Activated CD4-positive, alpha-beta T cell treated with anti-CD3 and anti-CD28 coated beads, Interleukin-2, amount 50 U/mL, for 16 hours (primary cell): ENCODE measurements around the gene CAMTA1.
"Not testable (repeated sequence)": the region's sequence is repeated elsewhere in the genome, so short reads cannot be mapped to it uniquely, and the experiment has no call there.

Experiments
- DNase-seq: peaks from one replicate; pipeline ENCODE4 v3.0.0-alpha.2; 2020

Gene CAMTA1

DNA sequence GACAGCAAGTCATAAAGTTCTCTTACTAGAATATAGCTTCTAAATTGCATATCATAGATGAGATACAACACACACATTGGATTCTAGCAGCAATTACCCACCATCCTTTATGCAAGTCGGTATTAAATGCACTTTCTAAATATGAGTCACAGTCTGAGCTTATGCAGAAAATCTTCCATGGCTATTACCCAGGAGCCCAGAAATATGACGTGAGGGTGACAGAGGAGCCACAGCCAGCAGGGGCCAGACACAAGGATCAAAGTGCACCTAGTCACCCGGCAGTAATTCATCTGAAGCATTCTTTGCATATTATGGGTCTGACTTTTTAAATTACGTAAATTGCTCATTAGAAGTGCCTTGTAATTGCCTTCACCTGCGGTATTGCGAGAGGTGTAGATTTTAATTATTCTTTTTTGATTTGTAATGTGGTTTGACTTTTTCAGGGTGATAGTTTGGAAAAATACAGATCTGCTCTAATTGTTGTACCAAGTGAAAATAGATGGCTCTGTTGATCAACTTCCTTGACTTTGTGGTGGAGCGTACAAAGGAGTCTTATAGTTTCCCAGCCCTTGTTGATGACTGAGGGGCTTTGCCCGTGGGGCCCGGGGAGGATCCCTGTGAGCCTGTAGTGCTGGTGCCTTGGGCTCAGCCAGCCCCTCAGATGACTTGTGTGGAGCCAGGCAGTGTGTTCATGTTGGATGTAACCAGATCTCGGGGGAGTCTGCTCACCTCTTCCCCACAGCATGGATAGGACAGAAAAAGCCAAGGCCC is 515.8 kb downstream of the CAMTA1 start:
- DNase-seq, result no peak

DNA sequence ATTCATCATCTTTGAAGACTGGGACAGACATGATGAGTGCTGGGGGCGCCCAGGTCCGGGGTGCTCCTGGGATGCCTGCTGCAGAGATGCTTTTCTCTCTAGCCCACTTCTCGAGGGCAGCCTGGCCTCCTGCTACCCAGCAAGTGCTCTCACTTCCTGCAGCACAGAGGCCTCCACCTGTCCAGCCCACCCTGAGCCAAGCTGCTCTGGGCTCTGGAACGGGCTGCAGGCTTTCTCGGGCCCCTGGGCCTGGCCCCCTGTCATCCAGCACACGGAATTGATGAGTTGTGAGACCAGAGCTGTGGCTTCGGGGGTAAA is 516.4 kb downstream of the CAMTA1 start:
- no peak for DNase-seq

DNA sequence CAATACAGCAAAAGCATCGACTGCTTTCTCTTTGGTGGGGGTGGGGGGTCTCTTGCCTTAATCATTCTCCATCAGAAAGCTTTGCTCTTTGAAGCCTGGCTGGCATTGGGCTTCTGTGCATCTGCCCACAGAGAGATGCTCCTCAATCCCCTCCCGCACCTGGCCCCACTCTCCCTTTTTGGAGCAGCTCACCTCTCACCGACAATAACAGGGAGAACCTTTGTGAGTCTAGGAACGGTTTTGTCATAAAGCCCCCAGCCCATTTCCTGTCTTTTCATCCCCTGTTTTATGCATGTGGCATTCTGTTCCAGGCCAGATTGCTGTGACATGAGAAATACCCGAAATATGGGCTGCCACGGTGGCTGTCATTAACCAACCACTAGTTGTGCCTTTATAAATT is 516.9 kb downstream of the CAMTA1 start:
- DNase-seq, result no peak

DNA sequence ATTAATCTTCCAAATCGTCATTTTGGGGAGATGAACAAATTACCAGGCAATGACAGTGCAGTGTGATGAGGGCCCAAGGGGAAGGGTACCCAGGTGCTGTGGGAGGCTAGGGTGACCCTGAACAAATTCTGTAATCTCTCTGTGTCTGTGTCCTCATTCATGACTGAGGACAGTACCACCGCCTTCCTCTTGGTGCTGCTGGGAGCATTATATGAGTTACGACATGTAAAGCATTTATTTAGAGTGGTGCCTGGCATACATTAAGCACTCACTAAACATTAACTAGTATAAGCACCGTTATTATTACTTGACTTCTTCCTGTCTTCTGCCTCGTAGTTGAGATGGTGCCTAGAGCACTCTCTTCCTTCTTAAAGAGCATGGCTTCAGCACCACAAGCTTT is 517.6 kb downstream of the CAMTA1 start:
- no peak for DNase-seq

DNA sequence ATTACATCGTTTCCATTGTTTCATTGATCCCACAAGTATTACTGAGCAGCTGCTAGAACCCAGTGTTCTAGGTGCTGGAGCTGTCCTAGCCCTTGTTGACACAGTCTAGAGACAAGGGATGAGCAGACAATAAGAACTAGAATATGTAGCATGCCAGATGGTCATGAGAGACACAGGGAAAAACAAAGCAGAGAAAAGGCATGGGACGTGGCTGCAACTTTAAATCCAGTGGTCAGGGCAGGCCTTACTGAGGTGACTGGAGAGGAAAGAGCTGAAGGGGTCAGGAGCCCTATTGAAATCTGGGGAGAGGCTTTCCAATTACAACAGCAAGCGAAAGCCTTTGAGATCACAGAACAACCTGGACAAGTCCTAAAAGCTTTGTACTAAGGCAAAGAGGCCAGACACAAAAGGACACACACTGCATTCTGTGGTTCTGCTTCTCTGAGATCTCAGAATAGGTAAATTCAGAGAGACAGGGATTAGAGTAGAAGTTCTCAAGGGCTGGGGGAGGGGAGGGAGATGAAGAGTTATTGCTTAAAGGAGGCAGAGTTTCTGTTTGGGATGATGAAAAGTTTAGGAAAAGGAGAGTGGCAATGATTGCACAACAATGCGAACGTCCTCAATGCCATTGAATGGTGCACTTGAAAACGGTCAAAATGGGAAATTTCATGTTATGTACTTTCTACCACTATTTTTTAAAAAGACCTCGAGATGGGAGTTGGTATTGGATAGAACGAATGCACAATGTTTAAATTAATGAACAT is 518.5 kb downstream of the CAMTA1 start:
- no peak for DNase-seq

DNA sequence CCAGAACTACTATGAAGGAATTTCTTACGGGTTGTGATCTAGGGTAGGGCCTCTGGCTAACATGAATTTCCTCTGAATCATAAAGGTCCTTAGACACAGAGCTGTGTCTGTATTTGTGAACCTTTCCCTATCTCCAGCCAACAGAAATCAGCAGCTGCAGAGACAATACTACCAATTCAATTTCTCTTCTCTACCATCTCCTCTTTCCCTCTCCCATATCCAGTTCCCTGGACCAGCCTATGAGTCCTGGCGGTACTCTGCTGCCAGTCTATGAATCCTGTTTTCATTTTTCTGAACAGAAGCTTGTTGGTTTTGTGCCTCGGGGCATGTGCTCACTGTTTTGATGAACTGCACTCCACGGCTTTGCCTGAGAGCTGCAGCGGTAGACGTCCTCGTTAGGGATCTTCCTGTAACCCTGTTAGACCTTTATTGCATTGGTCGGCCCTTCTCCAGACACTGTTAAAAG is 527.9 kb downstream of the CAMTA1 start:
- DNase-seq, result no peak

DNA sequence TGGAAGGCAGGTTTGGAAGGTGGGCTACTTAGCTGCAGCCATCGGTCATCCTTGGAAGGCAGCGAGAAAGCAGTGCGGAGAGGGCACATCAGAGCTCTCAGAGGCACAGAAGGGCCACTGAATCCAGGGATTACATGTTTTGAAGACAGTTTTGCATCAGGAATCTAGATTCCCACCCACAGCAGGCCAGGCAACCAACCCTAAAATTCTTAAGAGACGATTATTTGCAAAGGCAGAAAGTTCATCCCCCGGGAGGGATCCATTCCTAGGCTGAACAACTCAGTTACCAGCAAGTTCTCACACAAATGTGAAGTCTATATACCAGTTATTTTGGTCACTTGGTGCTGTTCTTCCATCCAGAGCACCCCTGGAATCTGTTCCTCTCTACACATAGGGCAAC is 528.6 kb downstream of the CAMTA1 start:
- no peak for DNase-seq

DNA sequence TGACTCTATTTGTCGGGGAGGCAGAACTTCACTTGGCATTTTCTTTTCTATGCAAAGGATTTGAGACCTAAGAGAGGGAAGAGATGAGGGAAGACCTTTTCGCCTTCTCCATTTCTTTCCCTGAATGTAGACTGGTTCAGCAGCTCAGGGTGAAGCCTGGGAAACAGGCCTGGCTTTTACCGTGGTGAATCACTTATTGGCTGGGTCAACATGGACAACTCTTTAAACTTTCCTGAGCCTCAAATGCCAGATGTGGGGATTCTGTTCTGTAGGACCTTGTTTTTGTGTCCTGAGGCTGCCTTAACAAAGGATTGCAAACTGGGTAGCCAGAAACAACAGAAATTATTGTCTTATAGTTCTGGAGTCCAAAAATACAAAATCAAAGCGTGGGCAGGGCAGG is 530.1 kb downstream of the CAMTA1 start:
- DNase-seq, result no peak

DNA sequence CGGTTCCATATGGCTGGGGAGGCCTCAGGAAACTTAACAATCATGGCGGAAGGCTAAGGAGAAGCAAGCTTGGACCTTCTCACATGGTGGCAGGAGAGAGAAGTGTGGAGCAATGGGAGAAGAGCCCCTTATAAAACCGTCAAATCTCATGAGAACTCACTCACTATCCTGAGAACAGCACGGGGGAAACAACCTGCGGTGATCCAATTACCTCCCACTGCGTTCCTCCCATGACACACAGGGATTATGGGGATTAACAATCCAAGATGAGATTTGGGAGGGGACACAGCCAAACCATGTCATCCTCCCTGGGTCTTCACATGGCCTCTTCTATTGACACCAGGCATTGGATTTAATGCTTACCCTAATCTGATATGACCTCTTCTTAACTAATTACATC is 530.7 kb downstream of the CAMTA1 start:
- no peak for DNase-seq

DNA sequence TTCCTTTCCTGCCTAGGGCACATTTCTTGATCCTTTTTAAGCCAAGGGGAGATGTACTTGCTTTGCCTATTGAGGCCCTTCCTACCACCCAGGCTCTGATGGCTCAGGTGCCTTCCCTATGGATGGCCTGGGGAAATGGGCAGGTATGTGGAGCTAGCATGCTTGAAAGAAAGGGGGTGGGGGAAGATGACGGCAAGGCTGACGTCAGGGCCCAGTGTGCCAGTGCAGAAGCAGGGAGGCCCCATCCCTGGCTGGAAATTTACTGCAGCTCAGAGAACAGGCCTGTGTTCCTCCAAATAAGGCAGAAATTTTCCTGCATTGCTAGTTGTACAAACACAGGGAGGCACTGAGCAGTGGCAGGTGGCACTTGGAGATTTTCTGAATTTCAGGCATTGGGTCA is 532.6 kb downstream of the CAMTA1 start:
- no peak for DNase-seq

DNA sequence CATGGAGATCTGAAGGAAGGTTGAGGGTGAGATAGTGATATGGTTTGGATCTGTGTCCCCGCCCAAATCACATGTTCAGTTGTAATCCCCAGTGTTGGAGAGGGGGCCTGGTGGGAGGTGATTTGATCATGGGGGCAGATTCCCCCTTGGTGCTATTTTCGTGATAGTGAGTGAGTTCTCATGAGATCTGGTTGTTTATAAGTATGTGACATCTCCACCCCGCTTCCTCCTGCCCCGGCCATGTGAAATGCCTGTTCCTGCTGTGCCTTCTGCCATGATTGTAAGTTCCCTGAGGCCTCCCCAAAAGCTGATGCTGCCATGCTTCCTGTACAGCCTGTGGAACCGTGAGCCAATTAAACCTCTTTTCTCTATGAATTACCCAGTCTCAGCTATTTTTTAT is 533.9 kb downstream of the CAMTA1 start:
- no peak for DNase-seq

DNA sequence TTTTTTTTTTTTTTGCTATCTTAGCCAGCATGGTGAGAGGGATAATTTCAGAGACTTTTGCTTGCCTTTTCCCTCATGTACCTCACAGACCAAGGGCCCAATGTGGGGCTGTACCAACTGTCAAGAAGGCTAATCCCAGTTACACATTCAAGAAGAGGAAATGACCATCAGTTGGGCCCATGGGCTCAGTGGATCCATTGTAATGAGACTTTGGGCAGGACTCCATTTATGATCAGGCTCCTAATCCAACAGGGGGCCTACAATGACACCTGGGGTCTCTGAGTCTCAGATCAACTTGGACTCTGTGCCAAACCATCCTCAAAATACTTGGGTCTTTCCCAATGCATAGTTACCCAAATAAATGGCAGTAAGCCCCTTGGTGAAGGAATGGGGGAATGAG is 535.4 kb downstream of the CAMTA1 start:
- no peak for DNase-seq

DNA sequence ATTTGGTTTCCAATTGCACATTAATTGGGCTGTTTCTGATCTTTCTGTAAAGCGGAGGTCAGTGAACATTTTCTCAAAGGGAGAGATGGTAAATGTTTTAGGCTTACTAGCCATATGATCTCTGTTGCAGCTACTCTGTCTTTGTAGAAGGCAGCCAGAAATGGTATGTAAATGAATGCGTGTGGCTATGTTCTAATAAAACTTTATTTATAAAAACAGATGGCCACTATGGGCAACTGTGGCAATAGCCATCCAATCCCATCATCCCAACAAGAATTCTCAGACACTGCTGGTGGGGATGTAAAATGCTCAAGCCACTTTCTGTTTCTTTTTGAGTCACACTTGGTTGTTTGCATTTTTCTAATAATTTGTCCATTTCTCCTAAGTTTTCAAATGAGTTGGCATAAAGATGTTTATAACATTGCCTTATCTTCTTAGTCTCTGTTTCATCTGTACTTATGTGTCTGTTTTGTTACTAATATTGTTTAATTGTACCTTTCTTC is 537.1 kb downstream of the CAMTA1 start:
- no peak for DNase-seq

DNA sequence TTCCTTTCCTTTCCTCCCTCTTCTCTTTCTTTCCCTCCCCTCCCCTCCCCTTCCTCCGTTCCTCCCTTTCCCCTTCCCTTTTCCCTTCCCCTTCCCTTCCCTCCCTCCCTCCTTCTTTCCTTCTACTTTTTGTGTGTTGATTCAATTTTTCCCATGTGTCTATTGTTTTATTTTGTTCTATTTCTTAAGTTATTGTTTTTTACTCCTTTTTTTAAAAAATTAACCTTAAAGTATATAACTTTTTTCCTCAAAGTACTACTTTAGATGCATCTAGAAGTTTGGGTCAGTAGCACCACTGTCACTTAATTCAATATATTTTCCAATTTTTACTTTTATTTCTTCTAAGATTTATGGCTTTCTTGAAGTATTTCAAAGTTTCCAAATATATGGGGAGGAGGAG is 537.7 kb downstream of the CAMTA1 start:
- no peak for DNase-seq

DNA sequence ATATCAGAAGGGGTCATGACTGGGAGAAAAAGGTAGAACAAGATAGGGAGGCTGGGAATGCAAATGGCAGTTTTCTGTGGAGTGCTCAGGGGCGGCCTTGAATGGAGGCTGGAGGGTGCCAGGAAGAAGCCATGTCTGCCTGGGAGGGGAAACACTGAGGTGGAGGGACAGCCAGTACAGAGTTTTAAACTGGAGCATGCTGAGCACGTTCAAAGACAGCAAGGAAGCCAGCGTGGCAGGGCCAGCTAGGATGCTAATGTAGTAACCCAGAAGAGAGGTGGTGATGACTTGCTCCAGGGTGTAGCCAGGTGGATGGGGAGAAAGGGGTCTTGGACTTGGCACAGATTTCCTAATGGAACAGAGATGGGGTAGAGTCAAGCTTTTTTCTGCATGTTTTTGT is 540.0 kb downstream of the CAMTA1 start:
- DNase-seq, result no peak

DNA sequence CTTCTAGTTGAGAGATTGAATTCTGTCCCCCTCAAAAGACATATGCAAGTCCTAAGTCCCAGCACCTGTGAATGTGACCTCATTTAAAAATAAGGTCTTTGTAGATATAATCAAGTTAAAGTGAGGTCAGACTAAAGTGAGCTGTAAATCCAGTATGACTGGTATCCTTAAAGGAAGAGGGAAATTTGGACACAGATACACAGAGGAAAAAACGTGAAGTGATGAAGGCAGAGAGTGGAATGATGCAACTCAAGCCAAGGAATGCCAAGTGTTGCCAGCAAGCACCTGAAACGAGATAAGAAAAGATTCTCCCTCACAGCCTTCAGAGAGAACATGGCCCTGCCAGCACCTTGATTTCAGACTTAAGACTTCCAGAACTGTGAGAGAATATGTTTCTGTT is 541.1 kb downstream of the CAMTA1 start:
- DNase-seq, result no peak

DNA sequence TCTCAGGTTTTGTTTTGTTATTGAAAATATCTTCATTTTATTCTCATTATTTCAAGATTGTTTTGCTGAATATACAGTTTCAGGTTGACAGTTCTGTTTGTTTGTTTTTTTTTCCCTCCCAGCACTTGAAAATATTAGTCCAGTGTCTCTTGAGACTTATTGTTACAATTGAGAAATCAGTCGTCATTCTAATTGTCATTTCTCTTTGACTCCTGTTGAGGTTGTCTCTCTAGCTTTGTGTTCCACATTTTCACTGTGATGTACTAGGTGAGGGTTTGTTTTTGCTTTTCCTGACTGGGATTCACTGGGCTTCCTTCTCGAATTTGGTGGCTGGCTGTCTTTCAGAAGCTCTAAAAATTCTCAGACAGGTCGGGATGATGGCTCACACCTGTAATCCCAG is 542.6 kb downstream of the CAMTA1 start:
- DNase-seq, result no peak

DNA sequence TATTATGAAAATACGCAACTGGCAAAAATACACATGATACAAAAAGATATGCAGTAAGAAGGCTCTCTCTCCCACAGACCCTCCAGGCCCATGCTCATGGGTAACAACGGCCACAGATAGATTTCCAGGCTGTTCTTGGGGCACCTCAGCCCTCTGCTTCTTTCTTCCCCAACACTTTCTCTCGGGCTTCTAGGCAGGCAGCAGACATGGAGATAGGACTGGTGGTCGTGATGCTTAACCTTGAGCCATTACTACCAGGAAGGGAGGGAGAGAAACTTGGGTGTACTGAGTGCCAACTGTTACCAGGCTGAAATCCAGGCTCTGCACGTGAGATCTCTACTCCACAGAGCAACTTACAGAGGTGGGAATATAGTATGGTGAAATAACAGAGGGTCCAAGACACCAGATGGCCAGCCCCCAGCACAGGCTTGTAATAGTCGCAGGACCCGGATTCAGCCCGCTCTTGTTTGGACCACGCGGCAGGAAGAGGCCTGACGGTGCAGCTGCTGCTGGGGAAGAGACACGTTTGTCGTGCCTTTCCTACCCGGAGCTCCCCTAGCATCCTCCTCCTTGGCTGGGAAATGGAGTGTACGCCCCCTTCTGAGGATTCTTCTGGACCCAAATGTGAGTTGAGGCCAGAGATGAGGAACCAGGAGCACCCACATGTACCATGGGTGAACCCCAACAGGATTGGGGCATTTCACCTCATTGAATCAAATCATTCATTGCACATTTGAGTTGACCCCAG is 544.8 kb downstream of the CAMTA1 start:
- DNase-seq, result no peak

DNA sequence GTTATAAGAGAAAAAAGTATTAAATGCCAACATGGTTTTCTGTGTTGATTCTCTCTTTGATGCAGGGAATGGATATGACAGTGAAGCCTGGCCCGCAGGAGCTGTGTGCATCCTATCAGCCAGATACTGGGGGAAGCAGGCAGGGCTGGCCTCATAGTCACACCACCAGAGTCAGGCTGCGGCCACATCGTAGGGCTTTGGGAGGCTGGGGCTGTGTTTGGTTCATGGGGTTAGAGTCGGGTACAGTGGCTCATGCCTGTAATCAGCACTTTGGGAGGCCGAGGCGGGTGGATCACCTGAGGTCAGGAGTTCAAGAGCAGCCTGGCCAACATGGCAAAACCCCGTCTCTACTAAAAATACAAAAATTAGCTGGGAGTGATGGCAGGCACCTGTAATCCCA is 545.5 kb downstream of the CAMTA1 start:
- not testable (repeated sequence) for DNase-seq

DNA sequence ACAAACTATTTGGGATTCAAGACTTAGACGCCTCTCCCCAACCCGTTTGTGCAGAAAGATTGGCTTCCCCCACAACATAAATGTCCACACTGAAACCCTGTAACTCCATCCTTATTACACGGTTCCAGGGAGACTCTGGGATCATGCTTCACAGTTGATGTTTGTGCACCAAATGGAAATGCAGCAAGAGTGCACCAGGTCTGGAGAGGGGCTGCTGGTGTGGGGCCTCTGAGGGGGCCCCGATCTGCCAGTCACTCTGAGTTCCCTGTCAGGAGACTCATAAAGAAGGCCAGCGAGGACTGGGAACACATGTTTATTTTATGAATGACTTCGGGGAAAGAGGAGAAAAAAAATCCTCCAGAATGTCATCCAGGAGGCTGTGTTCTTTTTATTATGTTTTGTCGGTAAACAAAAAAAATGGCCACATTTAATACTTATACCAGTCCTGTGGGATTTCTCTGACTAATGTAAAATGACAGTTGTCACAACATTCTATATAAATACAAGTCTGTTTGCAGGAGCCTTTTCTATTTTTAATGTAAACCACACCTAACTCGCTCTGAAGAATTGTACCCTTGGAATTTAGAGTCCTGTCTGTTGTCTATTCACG is 546.8 kb downstream of the CAMTA1 start:
- DNase-seq, result no peak

DNA sequence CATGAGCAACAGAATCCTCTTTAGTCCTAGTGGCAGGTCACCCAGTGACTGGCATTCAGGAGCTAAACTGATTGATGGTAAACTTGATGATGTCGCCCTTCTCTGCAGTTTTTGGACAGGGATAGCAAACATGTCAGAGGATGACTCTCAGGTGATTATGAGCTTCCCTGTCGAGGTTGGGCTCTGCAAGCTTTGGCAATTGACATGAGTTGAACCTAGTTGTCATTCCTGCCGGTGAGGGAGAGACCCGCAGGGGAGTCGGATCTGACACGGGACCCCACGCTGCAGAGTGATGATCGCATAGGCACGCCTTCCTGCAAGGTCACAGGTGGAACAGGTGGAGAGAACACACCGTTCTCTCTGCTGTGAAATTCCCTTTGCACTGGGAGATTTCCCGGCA is 547.8 kb downstream of the CAMTA1 start:
- no peak for DNase-seq

DNA sequence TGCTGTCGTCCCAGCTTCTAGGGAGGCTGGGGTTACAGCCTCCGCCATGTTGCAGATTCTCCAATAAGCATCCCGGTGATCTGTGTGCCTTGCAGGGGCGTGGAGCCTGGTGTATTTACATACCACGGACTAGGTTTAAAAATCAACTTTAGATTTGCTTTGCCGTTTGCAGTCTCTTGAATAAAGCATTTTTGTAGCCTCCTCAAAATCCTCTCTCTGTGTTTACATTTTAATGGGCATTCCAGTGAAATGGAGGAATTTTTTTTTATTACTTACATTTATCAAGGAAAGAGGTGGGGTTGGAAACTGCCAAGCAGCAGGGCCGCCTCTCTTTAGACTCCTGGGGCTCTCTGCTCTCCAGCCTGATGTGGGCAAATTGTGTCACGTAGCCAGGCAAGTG is 548.4 kb downstream of the CAMTA1 start:
- DNase-seq, result no peak

DNA sequence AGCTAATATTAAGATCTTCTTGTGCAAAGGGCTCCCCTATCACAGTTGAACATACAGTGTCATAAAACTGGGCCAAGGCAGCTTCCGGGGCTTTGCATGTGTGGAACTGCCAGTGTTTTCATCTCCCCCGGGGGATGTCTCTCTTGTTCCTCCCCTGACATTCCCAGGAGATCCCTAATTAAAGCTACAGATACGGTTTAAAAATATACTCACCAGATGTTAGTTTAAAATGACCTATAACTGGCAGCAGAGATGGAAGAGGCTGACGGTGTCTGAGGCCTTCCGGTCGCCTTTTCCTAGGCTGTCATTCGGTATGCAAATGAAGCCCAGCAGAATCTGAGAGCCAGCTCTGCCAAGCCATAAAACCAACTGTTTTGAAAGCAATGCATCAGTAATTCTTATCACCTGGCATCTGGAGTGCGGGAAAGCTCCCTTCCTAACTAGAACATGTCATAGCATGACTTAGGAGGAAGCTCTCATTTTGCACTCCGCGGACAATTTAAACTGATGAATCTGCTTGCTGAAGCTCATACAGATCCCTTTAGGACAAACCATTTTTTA is 549.3 kb downstream of the CAMTA1 start:
- DNase-seq, result no peak
